ENCODE data around the gene DISC1.
"Not testable (repeated sequence)": the region's sequence is repeated elsewhere in the genome, so short reads cannot be mapped to it uniquely, and the experiment has no call there.

The DISC1 gene

DNA sequence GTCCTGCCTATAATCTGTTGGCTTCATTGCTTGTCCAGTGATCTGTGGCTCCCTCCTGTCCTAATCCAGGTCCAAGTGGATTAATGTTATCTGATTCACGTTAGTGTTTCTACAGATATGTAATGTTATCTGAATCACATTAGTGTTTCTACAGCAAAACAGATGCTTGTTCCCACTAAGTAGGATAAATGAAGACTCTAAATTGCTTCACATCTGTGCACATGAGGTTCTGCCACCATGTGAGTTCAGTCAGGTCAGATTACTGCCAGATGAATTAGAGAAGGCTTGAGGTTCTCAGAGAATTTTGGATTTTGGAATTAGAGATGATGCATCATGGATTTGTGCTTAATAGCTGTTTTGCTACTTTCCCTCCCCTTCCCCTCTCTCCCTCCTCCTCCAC is 13.2 kb downstream of the DISC1 start:
- no peak for DNase-seq (ENCODE audit: low read depth)

- not testable (repeated sequence) for DNase-seq (ENCODE audit: low read depth)
Observed at GRCh38 chr1:231641444-231641843, 14.9 kb downstream of the DISC1 start.

- DNase-seq (ENCODE audit: low read depth), result not testable (repeated sequence)
Observed at GRCh38 chr1:231642061-231642460, 15.5 kb downstream of the DISC1 start.

DNA sequence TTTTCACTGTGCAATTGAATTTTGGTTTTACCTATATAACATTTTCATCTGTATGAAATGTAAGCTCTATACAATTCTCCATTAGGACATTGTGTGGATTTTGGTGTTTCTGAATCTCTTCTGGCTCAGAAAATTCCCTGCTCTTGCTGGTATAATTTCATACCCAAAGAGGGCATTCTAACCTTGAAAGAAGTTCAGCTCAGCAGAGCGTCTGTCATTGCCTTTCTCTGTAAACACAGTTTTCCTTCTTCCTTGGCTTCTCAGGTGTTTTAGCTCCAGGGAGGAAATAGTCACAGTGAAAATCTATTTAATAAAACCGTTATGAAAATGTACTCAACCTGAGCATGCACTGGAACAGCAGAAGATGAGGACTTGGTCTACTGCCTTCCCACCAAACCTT is 16.0 kb downstream of the DISC1 start:
- no peak for DNase-seq (ENCODE audit: low read depth)

DNA sequence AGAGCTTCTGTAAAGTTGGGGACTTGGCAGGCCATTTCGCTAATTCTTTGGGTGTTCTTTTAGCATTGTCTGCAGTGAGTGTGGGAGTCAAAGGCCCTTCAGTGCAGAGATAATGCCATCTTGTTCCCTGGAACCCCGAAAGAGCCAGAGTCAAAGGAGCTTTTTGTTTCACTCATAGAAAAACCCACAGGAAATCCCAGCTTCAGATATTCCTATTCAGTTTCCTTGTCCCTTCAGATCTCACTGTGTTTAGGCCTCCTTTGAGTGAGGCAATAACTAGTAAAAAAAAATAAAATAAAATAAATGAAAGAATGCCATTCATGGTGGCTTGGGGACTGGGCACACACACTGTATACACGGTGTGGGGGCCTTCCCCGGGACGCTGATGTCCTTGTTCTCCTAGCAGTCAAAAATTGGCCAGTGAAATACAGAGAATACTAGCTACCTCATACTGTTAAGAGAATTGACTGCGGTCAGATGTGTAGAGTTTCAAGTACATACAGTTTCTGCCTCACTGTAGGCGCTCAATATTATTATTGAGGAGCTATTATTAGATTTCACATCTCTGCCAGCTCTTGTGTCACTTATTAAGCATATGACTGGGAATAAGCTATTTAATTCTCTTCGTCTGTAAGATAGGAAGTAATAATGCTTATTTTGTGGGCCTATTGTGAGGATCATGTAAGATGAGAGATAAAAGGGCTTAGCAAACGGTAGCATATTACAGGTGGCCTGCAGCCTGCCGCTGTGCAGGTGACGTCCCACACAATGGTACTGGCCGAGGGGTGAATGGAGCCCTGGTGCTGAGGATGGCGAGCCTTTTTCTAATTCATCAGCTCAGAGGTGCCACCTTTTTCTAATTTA is 16.7 kb downstream of the DISC1 start:
- DNase-seq (ENCODE audit: low read depth), result no peak

GRCh38 chr1:231643935-231644237 is 17.3 kb downstream of the DISC1 start:
- DNase-seq (ENCODE audit: low read depth), result no peak

GRCh38 chr1:231645634-231646033 is 19.0 kb downstream of the DISC1 start:
- DNase-seq (ENCODE audit: low read depth), result not testable (repeated sequence)

DNA sequence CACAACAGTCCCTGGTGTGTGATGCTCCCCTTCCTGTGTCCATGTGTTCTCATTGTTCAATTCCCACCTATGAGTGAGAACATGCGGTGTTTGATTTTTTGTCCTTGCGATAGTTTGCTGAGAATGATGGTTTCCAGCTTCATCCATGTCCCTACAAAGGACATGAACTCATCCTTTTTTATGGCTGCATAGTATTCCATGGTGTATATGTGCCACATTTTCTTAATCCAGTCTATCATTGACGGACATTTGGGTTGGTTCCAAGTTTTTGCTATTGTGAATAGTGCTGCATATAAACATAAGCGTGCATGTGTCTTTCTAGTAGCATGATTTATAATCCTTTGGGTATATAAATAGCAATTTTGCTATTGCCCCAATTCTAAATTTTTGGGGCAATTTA is 19.6 kb downstream of the DISC1 start:
- DNase-seq (ENCODE audit: low read depth), result not testable (repeated sequence)

- DNase-seq (ENCODE audit: low read depth), result not testable (repeated sequence)
Observed at GRCh38 chr1:231651621-231652260, 25.2 kb downstream of the DISC1 start.

- DNase-seq (ENCODE audit: low read depth), result no peak
Observed at GRCh38 chr1:231653632-231654031, 27.0 kb downstream of the DISC1 start.

DNA sequence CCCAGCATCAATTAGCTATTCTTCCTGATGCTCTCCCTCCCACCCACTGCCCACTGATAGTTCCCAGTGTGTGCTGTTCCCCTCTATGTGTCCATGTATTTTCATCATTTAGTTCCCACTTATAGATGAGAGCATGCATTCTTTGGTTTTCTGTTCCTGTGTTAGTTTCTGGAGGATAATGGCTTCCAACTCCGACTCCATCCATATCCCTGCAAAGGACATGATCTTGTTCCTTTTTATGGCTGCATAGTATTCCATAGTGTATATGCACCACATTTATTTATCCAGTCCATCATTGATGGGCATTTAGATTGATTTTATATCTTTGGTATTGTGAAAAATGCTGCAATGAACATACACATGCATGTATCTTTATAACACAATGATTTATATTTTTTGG is 30.2 kb downstream of the DISC1 start:
- no peak for DNase-seq (ENCODE audit: low read depth)

- DNase-seq (ENCODE audit: low read depth), result not testable (repeated sequence)
Observed at GRCh38 chr1:231658223-231658622, 31.6 kb downstream of the DISC1 start.

- DNase-seq (ENCODE audit: low read depth), result no peak
Observed at GRCh38 chr1:231660198-231660597, 33.6 kb downstream of the DISC1 start.

DNA sequence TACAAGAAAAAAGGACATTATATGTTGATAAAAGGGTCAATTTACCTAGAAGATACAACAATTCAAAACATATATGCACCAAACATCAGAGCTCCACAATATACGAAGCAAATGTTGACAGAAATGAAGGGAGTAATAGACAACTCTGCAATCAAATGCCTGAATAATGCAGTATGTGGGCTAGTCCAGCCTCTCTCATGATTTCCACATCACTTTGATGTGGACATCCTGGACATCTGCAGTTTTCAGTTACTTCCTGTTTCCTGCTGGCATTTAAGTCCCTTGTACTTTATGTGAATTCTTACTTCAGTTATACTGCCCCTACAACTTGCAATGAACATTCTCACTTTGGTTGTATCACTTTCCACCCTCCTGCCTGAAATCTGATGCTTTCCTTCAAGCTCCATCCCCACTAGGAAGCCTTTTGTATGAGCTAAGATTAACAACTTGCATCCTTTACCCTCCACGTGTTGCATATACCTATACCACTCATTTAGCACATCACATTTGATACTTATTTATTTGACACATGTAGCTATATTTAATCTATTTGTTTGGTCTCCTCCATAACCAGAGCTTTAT is 36.7 kb downstream of the DISC1 start:
- DNase-seq (ENCODE audit: low read depth), result no peak

DNA sequence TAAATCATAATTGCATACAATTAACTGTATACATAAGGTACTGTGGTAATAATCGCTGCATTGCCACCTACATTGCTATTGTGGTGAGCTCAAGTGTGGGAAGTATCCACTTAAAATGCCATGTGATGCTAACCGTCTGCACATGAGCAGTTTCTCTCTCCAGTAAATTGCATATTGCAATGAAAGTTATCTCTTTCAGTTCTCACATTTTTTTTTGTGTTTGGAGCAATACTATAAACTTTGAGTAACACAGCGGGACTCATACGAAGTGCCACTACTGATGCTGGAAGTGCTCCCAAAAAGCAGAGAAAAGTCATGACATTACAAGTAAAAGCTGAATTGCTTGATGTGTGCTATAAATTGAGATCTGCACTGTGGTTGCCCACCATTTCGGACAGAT is 38.5 kb downstream of the DISC1 start:
- no peak for DNase-seq (ENCODE audit: low read depth)

- no peak for DNase-seq (ENCODE audit: low read depth)
Observed at GRCh38 chr1:231665726-231666125, 39.1 kb downstream of the DISC1 start.

DNA sequence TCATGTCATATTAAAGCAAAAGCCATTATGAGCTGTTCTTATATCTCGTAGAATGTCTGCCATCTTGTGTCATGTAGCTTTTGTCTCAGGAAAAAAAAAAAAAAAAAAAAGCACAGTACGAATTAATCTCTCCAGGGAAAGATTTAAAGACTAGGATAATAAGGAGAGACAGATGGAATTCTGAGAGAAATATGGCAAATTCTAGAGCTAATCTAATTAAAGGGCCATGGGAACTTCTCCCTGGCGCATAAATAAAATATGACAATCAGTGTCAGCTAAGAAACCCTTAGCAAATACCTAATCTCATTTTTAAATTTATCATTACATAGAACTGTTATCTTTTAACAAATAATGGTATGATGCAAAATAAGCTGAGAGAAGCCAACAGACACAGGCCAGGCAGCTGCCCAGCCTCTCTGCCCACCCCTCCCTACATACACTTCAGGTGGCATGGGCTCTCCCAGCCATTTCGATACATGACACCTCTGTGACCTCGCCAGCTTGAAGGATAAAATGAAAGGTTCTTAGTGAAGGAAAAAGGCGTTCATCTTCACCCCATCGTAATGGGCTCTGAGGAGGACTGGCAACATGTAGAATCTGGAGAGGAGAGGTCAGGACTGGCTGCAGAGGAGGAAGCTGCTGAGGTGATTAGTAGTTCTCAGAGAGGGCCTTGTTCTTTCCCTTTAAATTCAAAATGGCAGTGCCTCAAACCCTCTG is 39.8 kb downstream of the DISC1 start:
- no peak for DNase-seq (ENCODE audit: low read depth)

DNA sequence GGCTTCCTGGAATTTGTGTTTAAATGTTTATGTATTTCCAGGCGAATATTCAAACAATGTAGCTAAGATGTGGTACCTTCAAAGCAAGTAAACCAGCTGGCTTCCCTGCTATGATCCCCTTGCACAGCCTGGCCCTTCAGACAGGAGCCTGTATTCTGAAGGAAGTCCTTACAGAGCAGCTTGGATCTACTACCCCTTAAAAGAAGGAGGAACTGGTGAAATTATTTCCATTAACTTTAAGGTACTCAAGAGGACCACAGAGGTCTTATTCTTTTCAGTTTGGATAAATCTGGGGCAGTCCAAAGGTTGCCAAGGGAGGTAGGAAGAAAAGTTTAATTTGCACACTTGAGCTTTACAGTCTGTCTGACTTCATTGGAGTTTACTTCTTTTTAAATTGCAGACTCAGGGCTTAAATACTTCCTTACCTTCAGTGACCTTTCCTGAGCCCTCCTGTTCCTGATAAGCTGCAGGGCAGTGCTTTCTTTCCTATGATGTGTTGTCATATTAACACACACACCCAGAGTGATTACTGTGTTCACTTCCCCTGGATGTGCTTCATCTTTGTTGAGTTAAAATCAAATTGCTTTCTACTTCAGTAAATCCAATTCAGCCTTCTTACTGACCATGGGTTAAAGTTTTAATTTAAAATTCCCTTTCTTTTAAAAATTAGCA is 40.5 kb downstream of the DISC1 start:
- no peak for DNase-seq (ENCODE audit: low read depth)

DNA sequence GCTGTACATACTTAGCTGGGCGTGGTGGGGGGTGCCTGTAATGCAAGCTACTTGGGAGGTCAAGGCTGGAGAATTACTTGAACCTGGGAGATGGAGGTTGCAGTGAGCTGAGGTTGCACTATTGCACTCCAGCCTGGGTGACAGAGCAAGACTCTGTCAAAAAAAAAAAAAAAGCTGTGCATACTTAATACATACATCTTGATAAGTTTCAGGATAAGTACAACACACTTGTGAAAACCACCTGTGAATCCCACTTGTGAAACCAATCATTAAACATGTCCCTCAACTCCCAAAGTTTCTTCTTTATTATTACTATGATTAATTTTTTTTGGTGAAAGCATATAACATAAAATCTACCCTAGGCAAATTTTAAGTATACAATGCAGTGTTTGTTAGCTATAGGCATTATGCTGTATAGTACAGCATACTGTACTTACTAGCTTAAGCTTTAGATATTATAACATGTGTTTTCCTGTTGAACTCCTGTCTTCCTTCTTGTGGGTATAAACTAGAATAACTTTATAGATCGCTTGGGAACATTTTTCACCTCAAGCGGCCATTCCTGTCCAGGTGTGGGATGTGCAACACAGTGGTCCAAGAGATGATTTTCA is 41.4 kb downstream of the DISC1 start:
- no peak for DNase-seq (ENCODE audit: low read depth)

GRCh38 chr1:231668826-231669225 is 42.2 kb downstream of the DISC1 start:
- no peak for DNase-seq (ENCODE audit: low read depth)

GRCh38 chr1:231669864-231670621 is 43.5 kb downstream of the DISC1 start:
- DNase-seq (ENCODE audit: low read depth), result not testable (repeated sequence)
